Posterior vena cava (tissue), 2 donors: ENCODE results near the gene ITFG1. TPM values are rescaled to one million over a fixed set of nuclear protein-coding genes. Genes with fewer than 3 reads are reported as not detected.

ENCODE experiments used
- DNase-seq: peaks from one replicate; pipeline ENCODE4 v3.0.0-alpha.2; 2020; ENCODE audit warnings: low spot score
- intact Hi-C, 2 donors: fragments of 100-400 bp; cut with DNase I; formaldehyde crosslinking; loops; one replicate each; pipeline versions ENCODE4 v1.14.1 to v1.14.2; 2022 to 2023
- long read RNA-seq, 2 donors: library from polyadenylated mRNA; unstranded; transcript quantifications; one replicate each; pipeline ENCODE4 v2.0.0, GENCODE V29; 2020 to 2021
- total RNA-seq, 2 donors: library from RNA; stranded (reverse); fragmentation: NEBNext Ultra II Directional; extraction: Animal tissue kit (Norgen Biotek cat#: 25700); gene quantifications; one replicate each; pipeline ENCODE4 v1.2.1, GENCODE V29; 2021
- donor health status: DM: yes; HTN: yes; CAD: no.
- donor health status: DM: yes; HTN: yes; CAD: no.

Gene ITFG1
- total RNA-seq: 10 to 100 TPM; 37.6 to 43.7 TPM
- long read RNA-seq, donor 1, transcript ITFG1-201 (18 exons, 3,400 nt): major isoform, 29 of 44 reads
- long read RNA-seq, donor 1, partial matches to known transcripts: 6 of 44 reads
- long read RNA-seq, donor 1, other reads (novel, unspliced or antisense): 9 of 44 reads
- long read RNA-seq, donor 2, transcript ITFG1-201 (18 exons, 3,400 nt): major isoform, 60 of 75 reads
- long read RNA-seq, donor 2, partial matches to known transcripts: 2 of 75 reads
- long read RNA-seq, donor 2, other reads (novel, unspliced or antisense): 13 of 75 reads

GRCh38 chr16:47460711-47461597 is at the start of gene ITFG1, which contains the start of gene PHKB:
Gene ITFG1, minus strand, starts transcription at chr16:47461063. Its CDS starts 18 bp downstream, at chr16:47461045.
Gene PHKB, plus strand, starts transcription at chr16:47461331. Its CDS starts 20 bp downstream, at chr16:47461351.
- intact Hi-C loops: no loop called here

GRCh38 chr16:47507701-47508100 is 46.8 kb upstream of the ITFG1 start:
- intact Hi-C loops: no loop called here

More at GRCh38 chr16:47460711-47461597, at the start of gene ITFG1, which contains the start of gene PHKB:
- peak; percentile 97 for DNase-seq

GRCh38 chr16:47506800-47507199 is 45.9 kb upstream of the ITFG1 start:
- DNase-seq: no peak
- intact Hi-C loops: no loop called here

More at GRCh38 chr16:47507701-47508100, 46.8 kb upstream of the ITFG1 start:
- DNase-seq: no peak

GRCh38 chr16:47504599-47504998 is 43.7 kb upstream of the ITFG1 start:
- intact Hi-C loops: no loop called here
- DNase-seq: no peak

GRCh38 chr16:47503936-47504335 is 43.1 kb upstream of the ITFG1 start:
- DNase-seq: no peak

GRCh38 chr16:47499700-47500264 is 38.9 kb upstream of the ITFG1 start:
- intact Hi-C loops: no loop called here
- no peak for DNase-seq

More at GRCh38 chr16:47503936-47504335, 43.1 kb upstream of the ITFG1 start:
- intact Hi-C loops: no loop called here

- DNase-seq: no peak
- intact Hi-C loops: no loop called here
Observed at GRCh38 chr16:47499080-47499699, 38.3 kb upstream of the ITFG1 start.

GRCh38 chr16:47493381-47494337 is 32.8 kb upstream of the ITFG1 start:
- intact Hi-C loops: no loop called here
- no peak for DNase-seq

- DNase-seq: peak; percentile 89
- intact Hi-C loops: no loop called here
Observed at GRCh38 chr16:47492428-47493377, 31.8 kb upstream of the ITFG1 start.

- intact Hi-C loops: no loop called here
- no peak for DNase-seq
Observed at GRCh38 chr16:47492036-47492427, 31.2 kb upstream of the ITFG1 start.

- intact Hi-C loops: no loop called here
Observed at GRCh38 chr16:47490471-47490870, 29.6 kb upstream of the ITFG1 start.

GRCh38 chr16:47488051-47488450 is 27.2 kb upstream of the ITFG1 start:
- intact Hi-C loops: no loop called here
- no peak for DNase-seq

More at GRCh38 chr16:47490471-47490870, 29.6 kb upstream of the ITFG1 start:
- DNase-seq: no peak

GRCh38 chr16:47486856-47487255 is 26.0 kb upstream of the ITFG1 start:
- intact Hi-C loops: no loop called here
- no peak for DNase-seq

GRCh38 chr16:47483616-47484015 is 22.8 kb upstream of the ITFG1 start:
- intact Hi-C loops: no loop called here
- no peak for DNase-seq

- DNase-seq: no peak
- intact Hi-C loops: no loop called here
Observed at GRCh38 chr16:47481698-47482374, 21.0 kb upstream of the ITFG1 start.

GRCh38 chr16:47480410-47480809 is 19.5 kb upstream of the ITFG1 start:
- no peak for DNase-seq
- intact Hi-C loops: no loop called here

- intact Hi-C loops: no loop called here
Observed at GRCh38 chr16:47477679-47478078, 16.8 kb upstream of the ITFG1 start.

More at GRCh38 chr16:47477679-47478078, 16.8 kb upstream of the ITFG1 start:
- no peak for DNase-seq
